Muscle of back (tissue), 11 donors: ENCODE measurements around the gene ACADVL. TPM values are rescaled to one million over a fixed set of nuclear protein-coding genes. Genes with fewer than 3 reads are reported as not detected.
A peak's percentile ranks its signal among the peaks of the same experiment; 100 is the strongest.
"Not testable (repeated sequence)": the region's sequence is repeated elsewhere in the genome, so short reads cannot be mapped to it uniquely, and the experiment has no call there.

ENCODE experiments used
- DNase-seq, 3 donors: peaks; one replicate each; pipeline versions ENCODE4 v3.0.0 to v3.0.0-alpha.2; 2013
- polyA plus RNA-seq, 10 donors: library from polyadenylated mRNA; unstranded; fragments of 120-200 nt; gene quantifications; one replicate each; pipeline ENCODE4 v1.2.1, GENCODE V29; 2013; ENCODE audit not compliant: insufficient read length in 10 of 10

The ACADVL gene
- polyA plus RNA-seq, 10 donors = 178 to 376 (median 256) TPM

DNA sequence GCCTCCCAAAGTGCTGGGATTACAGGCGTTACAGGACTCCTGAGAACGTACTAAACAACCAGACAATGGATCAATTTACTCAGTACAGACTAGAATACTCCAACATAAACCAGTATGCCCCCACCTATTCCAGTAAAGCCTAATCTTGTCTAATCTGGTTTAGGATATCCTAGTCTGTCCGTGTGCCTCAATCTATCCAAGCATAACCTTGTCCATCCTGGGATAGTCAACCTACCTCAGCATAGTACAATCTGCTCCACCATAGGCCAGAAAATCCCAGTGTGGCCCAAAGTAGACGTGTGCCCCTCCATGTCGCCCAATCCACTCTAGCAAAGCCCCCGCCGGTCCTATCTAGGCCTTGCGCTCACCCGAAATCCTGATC lies 14.0 kb downstream of the ACADVL start:
- no peak for DNase-seq

DNA sequence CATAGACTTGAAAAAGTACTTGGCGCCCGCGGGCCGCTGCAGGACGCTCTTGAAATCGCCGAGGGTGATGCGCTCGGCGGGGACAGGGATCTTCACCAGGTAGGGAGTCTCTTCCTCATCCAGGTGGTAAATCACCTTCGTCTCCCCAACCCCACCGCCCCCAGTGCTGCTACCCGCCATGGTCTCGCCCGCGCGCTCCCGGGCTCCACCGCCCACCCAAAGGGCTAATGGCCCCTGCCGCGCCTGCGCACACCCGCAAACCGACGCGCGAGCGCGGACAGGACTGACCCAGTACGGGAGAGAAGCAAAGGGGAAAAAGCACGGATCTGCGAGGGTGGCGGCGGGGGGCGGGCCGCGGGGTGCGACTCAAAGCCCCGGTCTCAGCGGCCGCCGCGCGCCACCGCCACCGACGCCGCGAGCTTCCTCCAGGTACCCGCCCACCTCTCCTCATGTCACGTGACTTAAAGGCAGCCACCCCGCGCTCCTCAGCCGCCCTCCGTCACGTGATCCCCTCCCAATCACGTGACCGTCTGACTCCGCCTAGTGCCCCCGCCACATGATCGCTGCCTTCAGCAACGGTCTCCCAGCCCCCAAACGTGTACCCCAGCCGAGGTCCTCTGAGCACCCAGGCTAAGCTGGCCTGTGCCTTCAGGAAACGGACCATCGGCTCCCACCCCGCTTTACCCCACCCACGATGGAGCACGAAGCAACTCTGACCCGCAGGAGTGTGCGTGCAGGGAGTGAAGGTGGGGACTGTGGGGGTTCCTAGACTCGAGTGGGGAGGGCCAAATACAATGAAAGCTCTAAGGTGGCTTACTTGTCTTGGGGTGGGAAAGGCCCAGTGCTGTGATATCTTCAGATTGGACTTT lies 14.6 kb downstream of the ACADVL start, which contains the start of gene DVL2:
Gene DVL2 (minus strand): TSS at position 435 of the 869 bp plus-strand sequence. CDS start 255 bp downstream, at position 180.
- peak; percentile 96 to 99 (median 97) for DNase-seq

DNA sequence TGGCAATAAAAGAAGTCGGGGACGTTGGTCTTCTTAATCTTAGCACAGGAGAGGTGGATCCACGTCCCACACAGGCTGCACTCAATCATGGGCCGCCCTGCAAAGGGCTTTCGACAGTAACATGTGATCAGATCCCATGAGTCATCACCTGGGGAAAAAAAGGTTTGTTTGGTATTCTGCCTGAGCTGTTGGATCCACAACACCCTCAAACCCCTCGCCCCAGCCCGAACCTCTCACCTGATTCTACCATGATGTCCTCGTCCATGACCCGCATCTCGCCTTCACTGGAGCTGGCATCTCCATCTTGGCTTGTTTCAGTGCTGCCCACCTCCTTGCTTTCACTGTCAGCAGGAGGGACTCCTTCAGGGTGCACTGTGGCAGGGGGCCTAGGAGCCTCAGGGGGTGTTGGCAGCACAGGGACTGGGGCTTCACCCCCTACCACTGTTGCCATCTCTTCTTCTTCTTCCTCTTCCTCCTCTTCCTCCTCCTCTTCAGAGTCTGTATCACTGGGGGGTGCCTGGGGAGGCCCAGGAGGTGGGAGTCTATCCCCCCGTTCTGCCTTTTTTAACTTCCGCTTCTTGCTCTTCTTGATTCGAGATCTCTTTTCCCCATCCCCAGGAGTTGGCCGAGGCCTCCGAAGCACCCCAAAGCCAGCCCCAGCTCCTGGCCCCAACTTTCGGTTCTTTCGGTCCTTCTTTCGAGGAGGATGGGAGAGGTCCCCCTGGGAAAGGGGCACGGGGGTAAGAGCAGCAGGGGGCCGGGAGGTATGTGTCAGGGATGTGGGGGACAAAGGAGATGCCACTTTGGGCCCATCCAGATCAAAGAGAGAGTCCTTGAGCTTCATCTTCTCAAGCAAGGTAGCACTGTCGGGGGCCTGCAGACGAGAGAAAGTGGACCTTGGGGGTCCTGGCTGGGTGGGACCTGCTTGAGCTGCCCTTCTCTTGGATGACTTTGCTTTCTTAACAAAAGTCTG lies 16.2 kb downstream of the ACADVL start:
- no peak for DNase-seq

DNA sequence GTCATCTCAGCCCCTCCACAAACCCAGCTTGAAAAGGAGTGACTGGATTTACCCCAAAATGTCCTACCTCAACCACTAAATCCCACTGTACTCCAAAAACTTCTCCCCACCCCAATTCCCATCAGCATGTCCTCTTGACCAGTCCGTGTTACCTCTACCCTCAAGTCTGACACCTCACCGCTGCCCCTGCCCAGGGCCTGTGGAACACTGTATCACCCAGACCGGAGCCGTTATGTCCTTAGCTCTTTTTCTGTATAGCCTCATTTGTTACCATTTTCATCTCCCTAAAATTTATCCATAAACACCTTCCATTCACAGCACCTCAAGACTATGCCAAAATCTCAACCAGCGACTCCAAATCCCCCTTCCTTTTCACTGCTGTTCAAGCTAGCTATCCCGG lies 17.1 kb downstream of the ACADVL start:
- DNase-seq = no peak

DNA sequence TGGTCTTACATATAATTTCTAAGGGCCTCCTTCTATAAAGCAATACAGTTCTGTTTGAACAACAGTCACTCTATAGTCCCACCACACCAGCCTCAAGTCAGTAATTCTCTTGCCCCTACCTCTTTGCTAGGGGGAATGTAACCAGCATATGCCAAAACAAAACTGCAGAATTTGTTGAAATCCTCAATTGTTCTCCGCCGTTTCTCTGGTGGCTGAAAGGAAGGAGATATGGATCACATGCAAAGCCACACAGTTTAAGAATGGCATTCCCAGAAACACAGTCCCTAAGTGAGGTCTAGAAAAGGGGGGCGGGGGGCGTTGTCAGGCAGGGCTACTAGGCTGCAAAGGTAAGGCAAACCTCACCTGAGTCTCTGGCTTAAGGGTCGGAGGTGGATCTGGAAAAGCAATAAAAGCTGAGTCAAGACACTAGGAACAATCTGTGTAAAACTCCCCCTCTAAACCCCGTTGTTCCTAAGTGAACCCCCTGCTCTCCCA lies 17.6 kb downstream of the ACADVL start:
- DNase-seq = no peak

DNA sequence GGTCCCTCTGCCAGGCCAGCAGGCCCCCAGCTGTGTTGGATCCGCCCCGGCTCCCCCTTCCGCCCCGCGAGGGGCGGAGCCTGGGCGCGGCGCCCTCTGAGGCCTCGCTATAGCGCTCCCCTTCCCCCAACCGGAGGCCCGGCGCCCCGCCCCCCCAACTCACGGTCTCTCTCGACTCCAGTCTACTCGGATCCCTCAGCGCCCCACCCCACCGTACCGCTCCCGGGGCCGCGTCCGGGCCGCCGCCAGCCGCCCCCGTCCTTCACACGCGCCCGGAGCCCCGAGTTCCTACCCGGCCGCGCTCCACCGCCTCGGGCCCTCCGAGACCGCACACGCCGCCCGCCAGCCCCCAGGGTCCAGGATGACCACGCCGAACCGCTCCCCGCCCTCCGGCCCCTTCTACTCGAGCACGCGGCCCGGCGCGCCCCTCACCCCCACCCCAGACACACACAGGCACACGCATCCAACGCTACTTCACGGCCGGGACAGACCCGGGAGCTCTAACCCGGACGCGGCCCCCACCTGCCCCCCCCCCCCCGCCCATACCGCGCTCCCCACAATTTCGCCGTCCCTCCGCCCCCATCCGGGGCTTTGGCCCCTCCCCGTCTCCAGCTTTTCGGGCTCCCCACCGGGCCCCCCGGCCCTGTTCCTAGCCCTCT lies 18.2 kb downstream of the ACADVL start:
- DNase-seq = peak in 2 of 3 donors; percentile 79 to 84

DNA sequence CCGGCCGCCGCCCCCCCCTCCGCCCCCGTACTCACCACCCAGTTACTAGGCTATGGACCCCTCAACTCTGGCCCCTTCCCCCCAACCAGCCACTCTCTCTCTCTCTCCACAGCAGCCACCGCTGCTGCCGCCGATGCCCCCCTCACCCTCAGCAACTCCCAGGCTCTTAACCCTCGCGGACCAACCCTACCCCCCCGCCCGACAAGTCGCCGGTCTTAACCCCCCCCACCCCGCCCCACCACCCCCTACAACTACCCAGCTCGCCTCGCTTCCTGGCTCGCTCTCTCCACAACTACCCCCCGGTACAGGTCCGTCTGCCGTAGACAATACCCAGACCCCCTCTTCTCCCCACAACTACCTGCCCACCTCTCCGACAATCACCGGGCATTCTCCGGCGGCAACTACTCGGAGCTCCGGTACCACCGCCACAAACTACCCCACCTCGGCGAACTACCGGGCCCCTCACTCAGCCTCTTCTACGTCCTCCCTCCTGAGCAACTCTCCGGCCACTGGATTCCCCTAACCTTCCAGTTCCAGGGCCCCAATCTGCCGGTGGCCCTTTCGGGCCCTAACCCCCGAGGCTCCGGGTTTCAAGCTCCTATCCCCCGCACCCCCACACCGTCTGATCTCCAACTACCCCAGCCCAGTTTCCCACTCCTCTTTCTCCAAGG lies 18.8 kb downstream of the ACADVL start:
- peak in 1 of 3 donors; percentile 64 for DNase-seq

DNA sequence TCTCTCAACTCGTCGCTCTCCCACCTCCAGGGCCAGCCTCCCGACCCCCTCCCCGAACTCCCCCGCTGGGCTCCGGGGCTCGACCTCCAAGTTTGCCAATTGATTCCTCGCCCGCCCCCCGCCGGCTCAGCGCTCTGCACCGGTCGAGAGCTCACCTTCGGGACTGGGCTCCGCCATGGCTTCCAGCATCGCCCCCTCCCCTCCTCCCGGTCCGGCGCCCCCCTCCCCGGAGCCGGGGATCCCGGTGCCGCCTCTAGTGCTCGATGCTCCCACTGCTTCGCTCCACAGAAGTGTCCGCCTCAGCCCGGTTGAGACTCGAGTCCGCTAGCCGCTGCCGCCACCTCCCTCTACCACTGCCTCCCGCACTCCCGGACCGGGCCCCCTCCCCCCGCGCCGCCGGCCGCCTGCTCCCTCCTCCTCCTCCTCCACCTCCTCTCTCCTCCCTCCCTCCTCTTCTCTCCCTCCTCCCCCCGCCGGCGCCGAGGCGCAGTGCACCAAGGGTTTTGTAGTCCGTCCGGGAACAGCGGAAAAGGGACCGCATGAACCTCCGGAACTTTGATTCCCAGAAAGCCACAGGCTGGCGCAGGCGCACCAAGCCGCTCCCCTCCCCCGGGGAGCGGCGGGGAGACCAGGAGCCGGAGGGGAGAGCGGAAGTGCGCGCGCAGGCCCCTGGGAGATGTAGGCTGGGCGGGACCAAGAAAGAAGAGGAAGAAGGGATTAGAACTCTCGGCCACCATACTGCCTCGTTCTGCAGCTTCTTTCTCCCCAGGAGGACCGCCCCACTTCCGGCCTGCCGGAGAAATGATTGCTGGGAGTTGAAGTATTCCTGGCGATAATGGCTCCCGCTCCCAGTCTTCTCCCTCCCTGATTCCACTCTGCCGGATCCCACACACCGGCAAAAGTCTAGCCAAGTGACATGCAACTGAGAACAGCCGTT lies 19.6 kb downstream of the ACADVL start, which contains the start of gene PHF23:
Gene PHF23 (minus strand): TSS at position 367 of the 937 bp plus-strand sequence. CDS start 178 bp downstream, at position 189.
- peak; percentile 100 for DNase-seq

DNA sequence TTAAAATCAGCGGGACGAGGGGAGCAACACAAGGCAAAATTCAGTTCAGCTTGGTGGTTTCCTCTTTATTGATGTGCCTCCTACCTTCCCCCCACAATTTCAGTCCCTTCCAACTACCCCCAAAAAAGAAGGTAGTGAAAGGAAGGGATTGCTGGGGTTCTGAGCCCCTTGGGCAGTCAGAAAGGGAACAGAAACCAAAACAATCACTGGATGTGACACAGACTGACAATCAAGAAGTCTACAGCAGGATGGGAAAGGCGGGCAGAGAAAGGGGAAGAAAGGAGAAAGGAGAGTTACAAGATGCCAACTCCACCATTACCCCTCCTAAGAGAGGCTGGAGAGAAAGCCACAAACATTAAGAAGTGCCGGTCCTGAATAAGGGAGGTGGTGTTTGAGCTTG lies 20.6 kb downstream of the ACADVL start:
- DNase-seq = no peak

DNA sequence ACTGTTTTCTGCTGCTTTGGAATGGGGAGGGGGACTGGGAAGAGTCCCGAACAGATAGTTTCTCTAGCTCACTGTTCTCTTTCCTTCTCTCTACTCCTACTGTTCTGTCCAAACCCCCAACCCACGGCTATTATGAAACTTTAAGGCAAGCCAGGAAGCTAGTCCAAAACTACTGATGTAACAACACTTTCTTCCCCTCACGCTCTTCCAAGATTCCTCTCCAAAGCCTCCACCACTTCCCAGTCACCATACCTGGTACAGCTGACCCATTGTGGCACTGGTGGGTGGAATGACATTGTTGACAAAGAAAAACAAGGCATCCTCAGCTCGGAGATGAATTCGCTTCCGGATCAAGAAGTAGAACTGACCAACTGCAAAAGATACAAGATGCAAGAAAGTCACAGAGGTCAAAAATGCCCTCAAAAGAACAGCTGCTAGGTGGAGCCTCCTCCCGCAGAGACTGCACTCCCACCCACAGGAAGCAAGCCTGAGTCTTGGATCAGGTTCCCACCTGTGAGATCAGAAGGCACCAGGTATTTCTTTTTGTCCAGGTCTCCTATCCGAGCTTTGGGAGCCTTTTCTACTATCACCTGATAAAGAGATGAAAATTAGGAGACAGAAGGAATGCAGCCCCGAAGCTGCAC lies 21.5 kb downstream of the ACADVL start:
- DNase-seq = no peak

DNA sequence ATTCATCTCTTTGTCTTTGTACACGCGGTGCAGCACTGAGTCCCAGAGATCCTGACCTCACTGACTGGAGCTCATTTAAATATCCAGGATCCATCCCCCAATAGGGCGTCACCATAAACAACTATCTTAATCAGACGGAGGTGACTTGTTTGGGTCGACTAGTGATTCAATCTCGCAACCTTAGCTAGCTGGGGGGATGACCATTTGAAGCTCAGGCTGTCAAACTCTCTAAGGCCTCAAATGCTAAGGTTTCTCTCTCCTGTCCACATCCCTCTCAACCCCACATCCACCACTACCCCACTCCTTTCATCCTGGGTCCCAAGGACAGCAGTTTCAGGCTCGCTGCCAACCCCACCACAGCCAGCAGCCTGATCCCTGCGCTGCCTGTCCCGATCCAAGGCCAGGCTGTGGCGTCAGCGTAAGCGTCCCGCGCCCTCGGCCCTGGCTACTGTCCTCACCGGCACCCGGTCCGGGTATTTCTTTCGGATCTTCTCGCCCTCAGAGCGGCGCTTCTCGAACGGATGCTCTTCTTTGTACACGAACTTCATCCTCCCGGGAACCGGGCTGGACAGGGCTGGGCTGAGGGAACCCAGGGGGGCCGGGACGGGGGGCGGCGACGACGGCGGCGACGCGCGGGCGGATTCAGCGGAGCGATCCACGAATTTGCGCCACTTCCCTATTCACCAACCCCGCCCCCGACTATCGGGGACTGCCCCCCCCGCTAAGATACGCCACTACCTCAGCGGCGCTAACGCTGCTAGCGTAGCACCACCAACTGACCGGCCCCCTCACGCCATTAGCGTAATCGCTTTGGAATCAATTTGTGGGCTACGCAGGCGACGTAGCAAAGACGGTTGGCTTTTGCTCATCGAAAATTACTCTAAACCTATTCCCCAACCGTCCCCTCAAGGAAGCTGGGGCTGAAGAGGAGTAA lies 22.3 kb downstream of the ACADVL start, which contains the start of gene GABARAP:
Gene GABARAP (minus strand): TSS at position 667 of the 934 bp plus-strand sequence. CDS start 119 bp downstream, at position 548.
- DNase-seq = peak; percentile 96 to 99 (median 98)

DNA sequence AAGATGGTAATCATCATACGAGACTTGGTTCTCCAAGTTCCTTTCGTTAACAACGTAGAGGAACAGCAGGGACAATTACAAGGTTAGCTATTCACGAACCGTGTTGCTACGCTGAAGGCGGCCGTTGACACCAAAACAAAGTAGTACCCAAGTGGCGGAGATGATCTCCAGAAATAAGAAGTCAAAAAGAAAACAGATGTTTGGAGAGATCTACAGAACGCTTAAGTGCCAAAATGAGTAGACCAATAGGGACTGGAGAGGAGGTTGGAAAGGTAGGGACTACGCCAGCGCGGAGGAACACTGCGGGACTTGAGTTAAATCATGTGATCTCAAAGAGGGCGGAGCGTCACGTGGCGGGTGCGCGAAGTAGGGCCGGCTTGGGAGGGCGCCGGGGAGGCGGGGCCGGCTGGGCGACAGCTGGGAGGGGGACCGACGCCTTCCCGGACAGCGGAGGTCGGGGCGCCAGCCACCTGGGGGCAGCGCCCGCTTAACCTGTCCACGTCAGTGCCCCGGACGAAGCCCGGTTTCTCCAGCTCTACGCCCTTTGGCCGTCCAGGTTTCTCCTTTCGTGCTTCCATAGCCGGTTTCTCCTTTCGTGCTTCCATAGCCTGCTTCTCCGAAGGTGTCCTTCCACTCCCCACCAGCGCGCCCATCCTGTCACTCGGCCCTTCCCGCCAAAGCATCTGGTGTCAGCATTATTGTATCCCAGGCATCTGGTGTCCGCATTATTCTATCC lies 23.1 kb downstream of the ACADVL start:
- peak; percentile 97 to 98 (median 98) for DNase-seq

DNA sequence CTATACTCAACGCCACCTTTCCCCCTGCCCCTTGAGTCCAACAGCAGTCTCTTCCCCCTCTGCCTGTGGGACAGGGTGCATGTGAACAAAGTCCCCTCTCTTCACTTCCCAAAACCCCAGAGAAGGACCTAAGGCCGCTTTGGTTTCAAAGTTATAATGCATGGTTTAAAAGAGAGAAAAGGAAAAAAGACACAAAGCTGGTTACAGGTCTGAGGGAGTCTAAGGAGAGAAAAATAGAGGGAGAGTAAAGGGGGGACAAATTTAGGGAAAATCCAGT lies 23.7 kb downstream of the ACADVL start:
- DNase-seq = no peak

DNA sequence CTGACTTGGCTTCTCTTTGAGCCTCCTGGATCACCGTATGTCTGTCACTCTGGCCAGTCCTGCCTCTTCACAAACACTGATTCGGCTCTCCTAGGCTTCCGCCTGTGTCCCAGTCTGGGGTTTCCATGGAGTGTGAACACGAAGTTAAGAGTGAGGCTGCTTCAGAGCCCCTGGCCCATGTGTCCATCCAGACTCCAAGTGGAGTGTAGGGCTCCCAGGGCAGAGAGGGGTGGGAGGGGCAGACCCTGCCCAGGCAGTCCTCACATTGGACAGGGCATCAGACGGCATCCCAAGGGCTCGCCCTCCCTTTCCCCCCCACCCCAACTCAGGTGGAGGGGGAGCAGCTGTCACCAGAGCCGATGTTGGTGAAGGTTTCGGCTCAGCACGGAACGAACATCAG lies 24.1 kb downstream of the ACADVL start:
- DNase-seq = not testable (repeated sequence)

DNA sequence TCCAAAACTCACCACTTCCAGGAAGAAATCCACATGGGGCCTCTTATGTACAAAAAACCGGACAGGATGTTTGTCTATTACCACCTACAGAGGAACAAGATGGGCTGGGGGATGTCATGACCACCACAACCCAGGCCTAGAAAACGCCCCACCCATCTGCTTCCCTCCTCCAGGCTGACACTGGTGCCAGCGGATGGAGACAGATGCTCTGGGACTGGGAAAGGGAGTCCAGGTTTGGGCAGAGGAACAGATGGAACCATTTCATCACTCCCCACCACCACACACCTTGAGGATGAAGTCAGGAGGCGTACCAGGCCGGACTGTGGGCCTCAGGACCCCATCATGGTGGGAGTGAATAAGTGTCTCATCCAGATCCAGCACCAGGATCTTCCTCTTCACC lies 27.0 kb downstream of the ACADVL start:
- DNase-seq = no peak

DNA sequence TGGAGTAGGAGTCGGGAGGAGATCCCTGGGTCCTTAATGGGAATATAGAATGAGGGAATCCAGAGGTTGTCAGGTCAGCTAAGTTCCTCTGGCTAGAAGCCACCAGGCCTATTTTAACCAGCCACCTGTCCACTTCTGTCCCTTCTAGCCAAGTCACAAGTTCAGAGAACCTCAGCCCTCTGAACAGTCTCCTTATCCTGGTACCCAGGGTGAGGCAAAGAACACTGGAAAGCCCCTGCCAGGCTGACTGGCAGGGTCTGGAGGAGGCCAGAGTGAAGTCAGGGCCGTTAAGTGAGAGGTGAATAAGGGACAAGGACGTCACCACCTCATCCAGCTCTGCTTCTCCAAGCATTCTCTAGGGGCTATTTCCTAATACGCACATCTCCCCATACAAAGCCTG lies 29.1 kb downstream of the ACADVL start:
- DNase-seq = peak in 1 of 3 donors; percentile 63

DNA sequence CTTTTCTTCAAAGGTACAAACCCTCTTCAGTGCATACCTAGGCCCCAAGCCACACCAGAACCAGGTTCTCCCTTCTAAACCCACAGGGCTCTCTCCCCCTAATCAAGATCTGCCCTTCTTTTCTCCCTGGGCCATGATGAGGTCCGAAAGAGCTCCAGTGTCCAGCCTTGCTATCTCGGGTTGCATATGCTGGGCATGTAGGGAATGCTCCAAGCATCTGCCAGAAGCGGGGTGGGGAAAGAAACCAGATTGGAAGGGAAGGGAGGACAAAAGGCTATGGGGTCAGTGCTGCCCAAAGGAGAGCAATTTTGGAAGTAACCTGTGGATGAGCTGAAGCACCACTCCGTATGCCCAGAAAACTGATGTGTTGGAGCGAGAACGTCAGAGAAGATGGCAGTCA lies 29.5 kb downstream of the ACADVL start:
- no peak for DNase-seq
